Measurements from ENCODE around the gene TSPAN14.

GRCh38 chr10:80437227-80437626 lies 16.9 kb upstream of the TSPAN14 start:
- TF ChIP-seq CTCF (IDR thresholded peaks at IDR 0.05) (no peak), POLR2AphosphoS5 (IDR thresholded peaks at IDR 0.05) (no peak), POLR2A (IDR thresholded peaks at IDR 0.05; ENCODE audit: low read depth) (no peak)

Measured in esophagus muscularis mucosa (tissue), 3 donors.